Measurements from ENCODE around the gene MTR.

- no peak for TF ChIP-seq POLR2AphosphoS5 (IDR thresholded peaks at IDR 0.05)
- TF ChIP-seq CTCF (IDR thresholded peaks at IDR 0.05), result no peak
Measured at GRCh38 chr1:236920286-236920894, 125.3 kb downstream of the MTR start.

Data from prostate gland (tissue), 2 donors.